Chondrocyte (in vitro differentiated cells): ENCODE measurements around the gene EEF1AKMT4. TPM values are rescaled to one million over a fixed set of nuclear protein-coding genes. Genes with fewer than 3 reads are reported as not detected.

Experiments used
- DNase-seq: peaks from one replicate; pipeline ENCODE4 v3.0.0; 2021; ENCODE audit warnings: mixed read lengths, low spot score
- H3K27ac Mint-ChIP-seq: one replicate; pipeline ENCODE4 v1.8.0; 2021; ENCODE audit warnings: mild to moderate bottlenecking, moderate library complexity, mixed read lengths; ENCODE audit not compliant: unreplicated experiment
- H3K27me3 Mint-ChIP-seq: 2 replicates; pipeline ENCODE4 v1.8.0; 2021; ENCODE audit warnings: low read depth, mixed read lengths
- H3K36me3 Mint-ChIP-seq: 2 replicates; pipeline ENCODE4 v1.8.0; 2021; ENCODE audit warnings: low read depth, mixed read lengths
- H3K4me1 Mint-ChIP-seq: 2 replicates; pipeline ENCODE4 v1.8.0; 2021; ENCODE audit warnings: low read depth, mild to moderate bottlenecking, mixed read lengths
- H3K4me3 Mint-ChIP-seq: one replicate; pipeline ENCODE4 v1.8.0; 2021; ENCODE audit warnings: mild to moderate bottlenecking, moderate library complexity, mixed read lengths; ENCODE audit not compliant: unreplicated experiment
- H3K9me3 Mint-ChIP-seq: 2 replicates; pipeline ENCODE4 v1.8.0; 2021; ENCODE audit warnings: low read depth, mixed read lengths
- total RNA-seq: library from RNA; stranded (reverse); gene quantifications from 3 replicates; pipeline ENCODE4 v1.2.1, GENCODE V29; 2021
- TF ChIP-seq, protein P1 (sequence below): fragments of 200-600 bp; sonication (generic); IDR thresholded peaks from 2 replicates; pipeline ENCODE4 v1.5.0; 2021; ENCODE audit warnings: antibody characterized with exemption, mild to moderate bottlenecking, moderate library complexity

Gene EEF1AKMT4
- total RNA-seq, 1 donor from 2014 or later, result 4.3 TPM

- H3K4me3 Mint-ChIP-seq, result peak overlapping the region; percentile 63
- TF ChIP-seq, protein P1, sequence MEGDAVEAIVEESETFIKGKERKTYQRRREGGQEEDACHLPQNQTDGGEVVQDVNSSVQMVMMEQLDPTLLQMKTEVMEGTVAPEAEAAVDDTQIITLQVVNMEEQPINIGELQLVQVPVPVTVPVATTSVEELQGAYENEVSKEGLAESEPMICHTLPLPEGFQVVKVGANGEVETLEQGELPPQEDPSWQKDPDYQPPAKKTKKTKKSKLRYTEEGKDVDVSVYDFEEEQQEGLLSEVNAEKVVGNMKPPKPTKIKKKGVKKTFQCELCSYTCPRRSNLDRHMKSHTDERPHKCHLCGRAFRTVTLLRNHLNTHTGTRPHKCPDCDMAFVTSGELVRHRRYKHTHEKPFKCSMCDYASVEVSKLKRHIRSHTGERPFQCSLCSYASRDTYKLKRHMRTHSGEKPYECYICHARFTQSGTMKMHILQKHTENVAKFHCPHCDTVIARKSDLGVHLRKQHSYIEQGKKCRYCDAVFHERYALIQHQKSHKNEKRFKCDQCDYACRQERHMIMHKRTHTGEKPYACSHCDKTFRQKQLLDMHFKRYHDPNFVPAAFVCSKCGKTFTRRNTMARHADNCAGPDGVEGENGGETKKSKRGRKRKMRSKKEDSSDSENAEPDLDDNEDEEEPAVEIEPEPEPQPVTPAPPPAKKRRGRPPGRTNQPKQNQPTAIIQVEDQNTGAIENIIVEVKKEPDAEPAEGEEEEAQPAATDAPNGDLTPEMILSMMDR, result no peak
- no peak for DNase-seq
- peaks cover 34% of the 10 kb centered on the region for H3K27me3 Mint-ChIP-seq
- H3K27ac Mint-ChIP-seq, result no peak overlapping the region
- H3K9me3 Mint-ChIP-seq, result no peaks in the 10 kb centered on the region
- H3K36me3 Mint-ChIP-seq, result peaks cover 3% of the 10 kb centered on the region
- H3K4me1 Mint-ChIP-seq, result peaks cover 12% of the 10 kb centered on the region
These were observed 17.8 kb upstream of the EEF1AKMT4 start for GRCh38 chr3:184231671-184232070.

DNA sequence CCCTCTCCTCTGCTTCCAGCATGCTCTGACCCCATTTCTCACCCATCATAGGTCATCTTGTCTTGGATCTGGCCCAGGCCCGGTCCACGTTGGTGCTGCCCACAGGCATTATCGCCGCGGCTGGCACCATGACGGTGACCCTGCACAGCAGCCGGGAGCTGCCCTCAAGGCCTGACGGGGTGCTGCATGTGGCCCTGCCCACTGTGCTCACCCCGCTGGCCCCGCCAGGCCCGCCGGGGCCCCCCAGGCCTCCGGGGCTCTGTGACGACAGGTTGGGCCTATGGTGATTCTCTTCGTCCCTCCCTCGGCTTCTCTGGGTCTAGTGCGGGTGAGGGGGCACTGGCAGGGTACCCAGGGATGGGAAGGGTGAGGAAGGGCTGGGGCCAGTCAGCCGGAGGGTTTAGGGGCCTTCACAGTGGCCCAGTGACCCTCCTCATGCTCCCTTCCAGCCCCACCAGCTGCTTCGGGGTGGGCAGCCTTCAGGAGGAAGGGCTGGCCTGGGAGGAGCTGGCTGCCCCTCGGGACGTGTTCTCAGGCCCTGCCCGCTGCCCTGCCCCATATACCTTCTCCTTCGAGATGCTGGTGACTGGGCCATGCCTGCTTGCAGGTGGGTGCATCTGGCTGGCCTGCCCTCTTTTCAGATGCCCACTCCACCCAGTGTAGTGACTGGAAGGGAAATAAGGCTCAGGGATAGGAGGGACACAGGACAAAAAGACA, 16.2 kb upstream of the EEF1AKMT4 start:
- H3K9me3 Mint-ChIP-seq, result no peaks in the 10 kb centered on the region
- H3K4me1 Mint-ChIP-seq, result peaks cover 12% of the 10 kb centered on the region
- DNase-seq, result no peak
- H3K4me3 Mint-ChIP-seq, result no peak overlapping the region
- H3K27me3 Mint-ChIP-seq, result peaks cover 30% of the 10 kb centered on the region
- no peak overlapping the region for H3K27ac Mint-ChIP-seq
- peaks cover 3% of the 10 kb centered on the region for H3K36me3 Mint-ChIP-seq
- TF ChIP-seq, protein P1, result no peak

GRCh38 chr3:184234224-184234623, 15.2 kb upstream of the EEF1AKMT4 start:
- H3K27me3 Mint-ChIP-seq, result peaks cover 24% of the 10 kb centered on the region
- H3K9me3 Mint-ChIP-seq, result no peaks in the 10 kb centered on the region
- H3K4me3 Mint-ChIP-seq, result no peak overlapping the region
- H3K4me1 Mint-ChIP-seq, result peaks cover 7% of the 10 kb centered on the region
- TF ChIP-seq, protein P1, result peak; percentile 12
- H3K36me3 Mint-ChIP-seq, result peaks cover 3% of the 10 kb centered on the region
- no peak overlapping the region for H3K27ac Mint-ChIP-seq
- no peak for DNase-seq

- TF ChIP-seq, protein P1, result no peak
- H3K4me3 Mint-ChIP-seq, result no peak overlapping the region
- H3K27ac Mint-ChIP-seq, result no peak overlapping the region
- peaks cover 3% of the 10 kb centered on the region for H3K36me3 Mint-ChIP-seq
- H3K9me3 Mint-ChIP-seq, result no peaks in the 10 kb centered on the region
- H3K4me1 Mint-ChIP-seq, result peaks cover 7% of the 10 kb centered on the region
- no peak for DNase-seq
- peaks cover 24% of the 10 kb centered on the region for H3K27me3 Mint-ChIP-seq
These were observed 14.6 kb upstream of the EEF1AKMT4 start for GRCh38 chr3:184234671-184235380.

GRCh38 chr3:184235381-184236032, 14.0 kb upstream of the EEF1AKMT4 start:
- Mint-ChIP-seq H3K9me3 (no peaks in the 10 kb centered on the region), H3K36me3 (peaks cover 3% of the 10 kb centered on the region), H3K27me3 (peaks cover 24% of the 10 kb centered on the region), H3K4me1 (peaks cover 7% of the 10 kb centered on the region), H3K27ac (no peak overlapping the region), H3K4me3 (no peak overlapping the region)
- TF ChIP-seq, protein P1, result no peak
- DNase-seq, result no peak
